NCI-H2227 (cell line): Measurements from ENCODE around the gene C5orf52.
"Not testable (repeated sequence)": the region's sequence is repeated elsewhere in the genome, so short reads cannot be mapped to it uniquely, and the experiment has no call there.

ENCODE experiments used
- DNase-seq: peaks from one replicate; lab custom pipeline; 2025; ENCODE audit not compliant: unreplicated experiment; lab: John Stamatoyannopoulos, UW

C5orf52 gene

GRCh38 chr5:157677931-157678330 lies 6.6 kb downstream of the C5orf52 start:
- no peak for DNase-seq

GRCh38 chr5:157679801-157680200 lies 8.5 kb downstream of the C5orf52 start:
- DNase-seq: no peak

- DNase-seq: no peak
Observed at GRCh38 chr5:157680239-157680638, 8.9 kb downstream of the C5orf52 start.

- no peak for DNase-seq
Observed at GRCh38 chr5:157681048-157681447, 9.7 kb downstream of the C5orf52 start.

GRCh38 chr5:157682257-157682656 lies 10.9 kb downstream of the C5orf52 start:
- no peak for DNase-seq

- not testable (repeated sequence) for DNase-seq
Observed at GRCh38 chr5:157686276-157687197, 15.2 kb downstream of the C5orf52 start.

GRCh38 chr5:157687198-157687554 lies 15.8 kb downstream of the C5orf52 start:
- no peak for DNase-seq

GRCh38 chr5:157689942-157690689 lies 18.8 kb downstream of the C5orf52 start:
- DNase-seq: no peak

- no peak for DNase-seq
Observed at GRCh38 chr5:157690690-157691433, 19.5 kb downstream of the C5orf52 start.

GRCh38 chr5:157693816-157694215 lies 22.5 kb downstream of the C5orf52 start:
- not testable (repeated sequence) for DNase-seq

GRCh38 chr5:157696154-157696553 lies 24.8 kb downstream of the C5orf52 start:
- DNase-seq: not testable (repeated sequence)

GRCh38 chr5:157698674-157699073 lies 27.3 kb downstream of the C5orf52 start:
- DNase-seq: not testable (repeated sequence)

GRCh38 chr5:157703736-157704135 lies 32.4 kb downstream of the C5orf52 start:
- DNase-seq: no peak

GRCh38 chr5:157708866-157709265 lies 37.5 kb downstream of the C5orf52 start:
- DNase-seq: no peak

- DNase-seq: no peak
Observed at GRCh38 chr5:157709346-157709745, 38.0 kb downstream of the C5orf52 start.

- DNase-seq: no peak
Observed at GRCh38 chr5:157710431-157710830, 39.1 kb downstream of the C5orf52 start.

GRCh38 chr5:157710882-157711281 lies 39.5 kb downstream of the C5orf52 start:
- no peak for DNase-seq

GRCh38 chr5:157713830-157714595 lies 42.7 kb downstream of the C5orf52 start:
- no peak for DNase-seq

GRCh38 chr5:157714596-157714864 lies 43.2 kb downstream of the C5orf52 start:
- no peak for DNase-seq

GRCh38 chr5:157718519-157718918 lies 47.2 kb downstream of the C5orf52 start:
- peak; percentile 27 for DNase-seq

GRCh38 chr5:157719245-157719644 lies 47.9 kb downstream of the C5orf52 start:
- no peak for DNase-seq
